ENCODE data around the gene ZNF346. TPM values are rescaled to one million over a fixed set of nuclear protein-coding genes. Genes with fewer than 3 reads are reported as not detected.

Gene ZNF346
- total RNA-seq, 1 donor from 2014 or later = 8.5 TPM

GRCh38 chr5:177113566-177114424 is 91.3 kb downstream of the ZNF346 start:
- DNase-seq = peak; percentile 75
- Histone ChIP-seq H3K4me1 (peaks cover 33% of the 10 kb centered on the region), H3K27me3 (ENCODE audit: low read depth) (no peaks in the 10 kb centered on the region), H3K27ac (replicated peaks) (peak overlapping the region; percentile 71), H3K9me3 (replicated peaks) (no peaks in the 10 kb centered on the region), H3K4me3 (peak overlapping the region; percentile 42), H3K36me3 (no peaks in the 10 kb centered on the region)
- TF ChIP-seq CTCF (IDR thresholded peaks at IDR 0.05; ENCODE audit: borderline replicate concordance) = peak; percentile 99
- intact Hi-C loops (cut with micrococcal nuclease) = loop anchor here (5.0 to 10.0 kb wide), 2 partner anchors 41 to 161 kb away; no protein-coding TSS in a partner anchor

- TF ChIP-seq CTCF (IDR thresholded peaks at IDR 0.05; ENCODE audit: borderline replicate concordance) = peak; percentile 9
- Histone ChIP-seq H3K4me1 (peaks cover 24% of the 10 kb centered on the region), H3K27me3 (ENCODE audit: low read depth) (no peaks in the 10 kb centered on the region), H3K36me3 (no peaks in the 10 kb centered on the region), H3K27ac (replicated peaks) (peak overlapping the region; percentile 75), H3K9me3 (replicated peaks) (no peaks in the 10 kb centered on the region), H3K4me3 (peak overlapping the region; percentile 59)
- intact Hi-C loops (cut with micrococcal nuclease) = loop anchor here (10.0 kb wide), 1 partner anchor 158 kb away; no protein-coding TSS in a partner anchor
- peak; percentile 90 for DNase-seq
These were observed 94.3 kb downstream of the ZNF346 start for GRCh38 chr5:177116631-177117373.

- H3K9me3 ChIP-seq (replicated peaks) = no peaks in the 10 kb centered on the region
- no peak for DNase-seq
- H3K27me3 ChIP-seq (ENCODE audit: low read depth) = no peaks in the 10 kb centered on the region
- H3K27ac ChIP-seq (replicated peaks) = peak overlapping the region; percentile 75
- H3K4me3 ChIP-seq = no peak overlapping the region
- no peak for TF ChIP-seq CTCF (IDR thresholded peaks at IDR 0.05; ENCODE audit: borderline replicate concordance)
- H3K4me1 ChIP-seq = peaks cover 24% of the 10 kb centered on the region
- intact Hi-C loops (cut with micrococcal nuclease) = loop anchor here (10.0 kb wide), 1 partner anchor 157 kb away; no protein-coding TSS in a partner anchor
- H3K36me3 ChIP-seq = no peaks in the 10 kb centered on the region
These were observed 95.0 kb downstream of the ZNF346 start for GRCh38 chr5:177117441-177118045.

GRCh38 chr5:177122566-177122965 is 100.1 kb downstream of the ZNF346 start:
- intact Hi-C loops (cut with micrococcal nuclease) = no loop called here
- no peak for DNase-seq
- no peak overlapping the region for H3K4me3 ChIP-seq
- H3K36me3 ChIP-seq = no peaks in the 10 kb centered on the region
- no peaks in the 10 kb centered on the region for H3K9me3 ChIP-seq (replicated peaks)
- TF ChIP-seq CTCF (IDR thresholded peaks at IDR 0.05; ENCODE audit: borderline replicate concordance) = no peak
- no peaks in the 10 kb centered on the region for H3K4me1 ChIP-seq
- H3K27me3 ChIP-seq (ENCODE audit: low read depth) = no peaks in the 10 kb centered on the region
- no peak overlapping the region for H3K27ac ChIP-seq (replicated peaks)

GRCh38 chr5:177123789-177124485 is 101.4 kb downstream of the ZNF346 start:
- intact Hi-C loops (cut with micrococcal nuclease) = no loop called here
- Histone ChIP-seq H3K4me1 (no peaks in the 10 kb centered on the region), H3K4me3 (no peak overlapping the region), H3K36me3 (no peaks in the 10 kb centered on the region), H3K27ac (replicated peaks) (no peak overlapping the region), H3K9me3 (replicated peaks) (no peaks in the 10 kb centered on the region), H3K27me3 (ENCODE audit: low read depth) (no peaks in the 10 kb centered on the region)
- TF ChIP-seq CTCF (IDR thresholded peaks at IDR 0.05; ENCODE audit: borderline replicate concordance) = no peak
- DNase-seq = no peak

Measured in left ventricle myocardium inferior (tissue), 1 donor.